Endothelial cell of umbilical vein (primary cell): ENCODE results near the gene GGA3. TPM values are rescaled to one million over a fixed set of nuclear protein-coding genes. Genes with fewer than 3 reads are reported as not detected.

ENCODE experiments used
- BruUV-seq: library from RNA; stranded (reverse); fragments of 400-500 nt; replicated peaks from 2 replicates; lab custom pipeline; 2021; lab: Mats Ljungman, UMichigan
- CTCF ChIA-PET: fragments of 300-600, 350-600 bp; sonication (Branson Sonifier 250); formaldehyde crosslinking; loops from one replicate; lab custom pipeline; 2021; ENCODE audit warnings: antibody characterized with exemption, inconsistent platforms; lab: Charles Lee
- POLR2A ChIA-PET: fragments of 300-600, 350-600 bp; sonication (Branson Sonifier 250); formaldehyde crosslinking; loops from one replicate; lab custom pipeline; 2021; ENCODE audit warnings: antibody characterized with exemption, inconsistent platforms; lab: Charles Lee
- DNase-seq: peaks from one replicate; pipeline ENCODE4 v3.0.0-alpha.2; 2011; ENCODE audit warnings: low read depth, low spot score
- FAIRE-seq: peaks from 2 replicates; lab custom pipeline; 2011; peaks lifted over from hg19 to GRCh38; lab: Jason Lieb, UNC
- H2AFZ ChIP-seq: 2 replicates; pipeline ENCODE4 v1.6.0; 2012; ENCODE audit warnings: low read depth, low read length, control low read depth, inconsistent platforms
- H3K27ac ChIP-seq: 2 replicates; pipeline ENCODE4 v1.5.1; 2011; ENCODE audit warnings: low read depth, mild to moderate bottlenecking, control low read depth, low read length, moderate library complexity; ENCODE audit not compliant: insufficient read depth
- H3K27me3 ChIP-seq, 2 experiments: 2 replicates each; pipeline versions ENCODE4 v1.6.0 to v1.6.1; 2011; ENCODE audit warnings: low read length in 2 of 2, mixed read lengths in 1 of 2; ENCODE audit not compliant: control insufficient read depth in 2 of 2, insufficient read depth in 2 of 2
- H3K36me3 ChIP-seq, 2 experiments: 2 replicates in 1 of 2; 3 replicates in 1 of 2; pipeline ENCODE4 v1.5.1; 2011; ENCODE audit warnings: low read length in 2 of 2, mild to moderate bottlenecking in 1 of 2, moderate library complexity in 1 of 2; ENCODE audit not compliant: control insufficient read depth in 2 of 2, insufficient read depth in 2 of 2; ENCODE audit errors: extremely low read depth in 1 of 2
- H3K4me1 ChIP-seq: 3 replicates; pipeline ENCODE4 v1.5.1; 2011; ENCODE audit warnings: mild to moderate bottlenecking, low read length; ENCODE audit not compliant: control insufficient read depth, insufficient read depth; ENCODE audit errors: extremely low read depth
- H3K4me2 ChIP-seq: 2 replicates; pipeline ENCODE4 v1.6.1; 2011; ENCODE audit warnings: low read length, control low read depth, mixed read lengths; ENCODE audit not compliant: insufficient read depth
- H3K4me3 ChIP-seq, 3 experiments: fragments of 200-600 bp in 1 of 3; sonication (generic), shearing (Covaris generic) in 1 of 3; replicated peaks in 1 of 3; 2 replicates each; pipeline ENCODE4 v1.5.1; 2011 to 2016; ENCODE audit warnings: control low read depth in 3 of 3, low read length in 3 of 3, mild to moderate bottlenecking in 2 of 3, inconsistent platforms in 1 of 3, low read depth in 1 of 3, moderate library complexity in 1 of 3; ENCODE audit not compliant: insufficient read depth in 1 of 3
- H3K79me2 ChIP-seq: 2 replicates; pipeline ENCODE4 v1.6.0; 2012; ENCODE audit warnings: low read length, inconsistent platforms; ENCODE audit not compliant: control insufficient read depth, insufficient read depth
- H3K9ac ChIP-seq: replicated peaks from 2 replicates; pipeline ENCODE3; 2011; ENCODE audit warnings: low read length, control low read depth; ENCODE audit not compliant: insufficient read depth; ENCODE audit errors: extremely low read depth
- H3K9me1 ChIP-seq: replicated peaks from 3 replicates; pipeline ENCODE4 v1.6.0; 2011; ENCODE audit warnings: mild to moderate bottlenecking, low read length; ENCODE audit not compliant: control insufficient read depth, insufficient read depth; ENCODE audit errors: extremely low read depth
- H3K9me3 ChIP-seq: replicated peaks from 2 replicates; pipeline ENCODE4 v1.5.1; 2012; ENCODE audit warnings: low read length, inconsistent platforms; ENCODE audit not compliant: control insufficient read depth, insufficient read depth
- H4K20me1 ChIP-seq: replicated peaks from 2 replicates; pipeline ENCODE3; 2011; ENCODE audit warnings: mild to moderate bottlenecking, low read length; ENCODE audit not compliant: control insufficient read depth, insufficient read depth; ENCODE audit errors: extremely low read depth
- EZH2 ChIP-seq: IDR thresholded peaks from 2 replicates; pipeline ENCODE4 v1.6.1; 2012; ENCODE audit warnings: borderline replicate concordance, low read depth, mild to moderate bottlenecking, moderate library complexity, low read length, inconsistent platforms; ENCODE audit not compliant: severe bottlenecking
- FOS ChIP-seq: IDR thresholded peaks from 2 replicates; pipeline ENCODE4 v1.6.1; 2011; ENCODE audit warnings: mild to moderate bottlenecking, low read length, moderate library complexity, borderline replicate concordance; ENCODE audit not compliant: insufficient read depth
- GATA2 ChIP-seq: IDR thresholded peaks from 2 replicates; pipeline ENCODE4 v1.7.0; 2011; ENCODE audit warnings: low read depth, mild to moderate bottlenecking, moderate library complexity, mixed read lengths, low read length; ENCODE audit not compliant: insufficient read length, insufficient read depth
- JUN ChIP-seq: IDR thresholded peaks from 2 replicates; pipeline ENCODE4 v1.6.1; 2011; ENCODE audit warnings: borderline replicate concordance, low read depth; ENCODE audit not compliant: insufficient read length, insufficient read depth
- MAX ChIP-seq: IDR thresholded peaks from 2 replicates; pipeline ENCODE4 v1.6.1; 2011; ENCODE audit not compliant: insufficient read depth, insufficient read length
- MYC ChIP-seq: IDR thresholded peaks from one replicate; pipeline ENCODE4 v1.6.1; 2011; ENCODE audit warnings: mild to moderate bottlenecking, low read depth, low read length
- POLR2A ChIP-seq: IDR thresholded peaks from 2 replicates; pipeline ENCODE4 v1.6.1; 2012; ENCODE audit warnings: low read depth, mild to moderate bottlenecking, control low read depth, low read length
- POLR2AphosphoS5 ChIP-seq: IDR thresholded peaks from 2 replicates; pipeline ENCODE4 v1.6.1; 2012; ENCODE audit warnings: low read depth, mild to moderate bottlenecking, control low read depth, low read length, moderate library complexity; ENCODE audit not compliant: insufficient read depth
- dilution Hi-C: fragments of 300-500 bp; cut with MboI; formaldehyde crosslinking; loops from one replicate; pipeline ENCODE4 v1.15.0; 2019; ENCODE audit warnings: low sequenced_read_pairs; ENCODE audit not compliant: extremely low pct_ligation_motif_present
- intact Hi-C: fragments of 100-400 bp; cut with micrococcal nuclease; formaldehyde crosslinking; loops from one replicate; pipeline ENCODE4 v1.10.0; 2022
- polyA plus RNA-seq, 4 experiments: library from polyadenylated mRNA; depleted of rRNA in 3 of 4; stranded (reverse) in 3 of 4; unstranded in 1 of 4; fragments of >200 nt; gene quantifications; 2 replicates each; pipeline versions ENCODE4 v1.2.1 to v1.2.3, GENCODE V29; 2011 to 2012; ENCODE audit warnings: missing spikeins in 1 of 4
- total RNA-seq: library from RNA; stranded (reverse); gene quantifications from 2 replicates; pipeline ENCODE4 v1.2.3, GENCODE V29; 2021
- TF ChIP-seq, protein P1 (sequence below), 2 donors: IDR thresholded peaks; 1 replicate in 1 of 2; 2 replicates in 1 of 2; pipeline ENCODE4 v1.5.1; 2011; ENCODE audit warnings: low read length in 2 of 2, mild to moderate bottlenecking in 2 of 2, moderate library complexity in 2 of 2, control low read depth in 1 of 2, inconsistent platforms in 1 of 2, low read depth in 1 of 2; ENCODE audit not compliant: insufficient read depth in 1 of 2; ENCODE audit errors: extremely low read depth in 1 of 2

GGA3 gene
- total and polyA plus RNA-seq, 2 donors (not counting 3 experiments of a cell fraction or from before 2014, with no cell fraction given), result 41.2 to 62.9 TPM

- no peak for TF ChIP-seq FOS
- no peak for TF ChIP-seq MAX
- TF ChIP-seq MYC, result no peak
- TF ChIP-seq, protein P1, sequence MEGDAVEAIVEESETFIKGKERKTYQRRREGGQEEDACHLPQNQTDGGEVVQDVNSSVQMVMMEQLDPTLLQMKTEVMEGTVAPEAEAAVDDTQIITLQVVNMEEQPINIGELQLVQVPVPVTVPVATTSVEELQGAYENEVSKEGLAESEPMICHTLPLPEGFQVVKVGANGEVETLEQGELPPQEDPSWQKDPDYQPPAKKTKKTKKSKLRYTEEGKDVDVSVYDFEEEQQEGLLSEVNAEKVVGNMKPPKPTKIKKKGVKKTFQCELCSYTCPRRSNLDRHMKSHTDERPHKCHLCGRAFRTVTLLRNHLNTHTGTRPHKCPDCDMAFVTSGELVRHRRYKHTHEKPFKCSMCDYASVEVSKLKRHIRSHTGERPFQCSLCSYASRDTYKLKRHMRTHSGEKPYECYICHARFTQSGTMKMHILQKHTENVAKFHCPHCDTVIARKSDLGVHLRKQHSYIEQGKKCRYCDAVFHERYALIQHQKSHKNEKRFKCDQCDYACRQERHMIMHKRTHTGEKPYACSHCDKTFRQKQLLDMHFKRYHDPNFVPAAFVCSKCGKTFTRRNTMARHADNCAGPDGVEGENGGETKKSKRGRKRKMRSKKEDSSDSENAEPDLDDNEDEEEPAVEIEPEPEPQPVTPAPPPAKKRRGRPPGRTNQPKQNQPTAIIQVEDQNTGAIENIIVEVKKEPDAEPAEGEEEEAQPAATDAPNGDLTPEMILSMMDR (IDR thresholded peaks at IDR 0.05; ENCODE audit: extremely low read depth in 1 of 2, insufficient read depth in 1 of 2, low read depth in 1 of 2, low read length in 2 of 2), result no peak
- TF ChIP-seq EZH2, result no peak
- no peak for TF ChIP-seq GATA2
- TF ChIP-seq JUN, result no peak
- no peak for TF ChIP-seq POLR2AphosphoS5
- TF ChIP-seq POLR2A, result no peak
- no peaks in the 10 kb centered on the region for H3K79me2 ChIP-seq
- no peaks in the 10 kb centered on the region for H3K27me3 ChIP-seq
- H3K27ac ChIP-seq, result no peak overlapping the region
- no peak overlapping the region for H3K9ac ChIP-seq
- no peaks in the 10 kb centered on the region for H4K20me1 ChIP-seq
- intact Hi-C loops (no loop called here), dilution Hi-C loops (no loop called here)
- no TSS peak for BruUV-seq
- H3K4me1 ChIP-seq, result no peaks in the 10 kb centered on the region
- no peak overlapping the region for H3K4me2 ChIP-seq
- peaks cover 11 to 46% of the 10 kb centered on the region in 2 experiments for H3K36me3 ChIP-seq
- H3K9me1 ChIP-seq, result no peaks in the 10 kb centered on the region
- no peaks in the 10 kb centered on the region for H3K9me3 ChIP-seq
- no peak for FAIRE-seq
- no peak overlapping the region for H2AFZ ChIP-seq
- no peak for DNase-seq
- POLR2A ChIA-PET, result no interaction called here
- H3K4me3 ChIP-seq, result no peak overlapping the region
- CTCF ChIA-PET, result interaction anchor here (1.0 to 7.6 kb wide), 7 partner anchors 13 to 276 kb away, joined by 3 to 91 read pairs (median 7); partner anchors contain the start of gene MIF4GD
These were observed 24.0 kb downstream of the GGA3 start for GRCh38 chr17:75237100-75238014.
